Naive thymus-derived CD4-positive, alpha-beta T cell (primary cell): Measurements from ENCODE around the gene ZFYVE9. TPM values are rescaled to one million over a fixed set of nuclear protein-coding genes. Genes with fewer than 3 reads are reported as not detected.
"Not testable (repeated sequence)": the region's sequence is repeated elsewhere in the genome, so short reads cannot be mapped to it uniquely, and the experiment has no call there.

Experiments
- ATAC-seq: fragments of 150-1000 bp; cut with Tn5 transposase; 2 replicates; pipeline ENCODE4 v1.10.0; 2021; ENCODE audit warnings: mild to moderate bottlenecking, moderate library complexity
- CTCF ChIA-PET: fragments of 350-600 bp; sonication (Branson Sonifier 250); formaldehyde crosslinking; loops from one replicate; lab custom pipeline; 2021; ENCODE audit warnings: antibody characterized with exemption; lab: Charles Lee
- POLR2A ChIA-PET: fragments of 350-600 bp; sonication (Branson Sonifier 250); formaldehyde crosslinking; loops from one replicate; lab custom pipeline; 2021; ENCODE audit warnings: antibody characterized with exemption, inconsistent platforms; lab: Charles Lee
- DNase-seq, 9 donors: peaks; one replicate each; pipeline versions ENCODE4 v3.0.0 to v3.0.0-alpha.2; 2020 to 2022; ENCODE audit warnings: mixed read lengths in 1 of 9
- H3K27ac ChIP-seq: one replicate; pipeline ENCODE4 v1.7.0; 2013; ENCODE audit warnings: mild to moderate bottlenecking, low read depth, low read length, moderate library complexity
- H3K27me3 ChIP-seq, 2 donors: one replicate each; pipeline ENCODE4 v1.7.0; 2013; ENCODE audit warnings: low read length in 2 of 2, mild to moderate bottlenecking in 2 of 2, moderate library complexity in 2 of 2; ENCODE audit not compliant: control insufficient read depth in 2 of 2, insufficient read depth in 2 of 2
- H3K36me3 ChIP-seq, 3 experiments: 1 replicate in 2 of 3; 2 replicates in 1 of 3; pipeline ENCODE4 v1.7.0; 2013; ENCODE audit warnings: low read length in 3 of 3, mild to moderate bottlenecking in 3 of 3, moderate library complexity in 1 of 3; ENCODE audit not compliant: insufficient read depth in 3 of 3, control insufficient read depth in 2 of 3
- H3K4me1 ChIP-seq, 2 donors: one replicate each; pipeline ENCODE4 v1.7.0; 2013; ENCODE audit warnings: low read length in 2 of 2, mild to moderate bottlenecking in 2 of 2, moderate library complexity in 1 of 2; ENCODE audit not compliant: control insufficient read depth in 2 of 2, insufficient read depth in 2 of 2
- H3K4me3 ChIP-seq: 2 replicates; pipeline ENCODE4 v1.7.0; 2013; ENCODE audit warnings: mild to moderate bottlenecking, low read length
- H3K9me3 ChIP-seq, 3 experiments: 1 replicate in 2 of 3; 2 replicates in 1 of 3; pipeline ENCODE4 v1.7.0; 2013; ENCODE audit warnings: low read length in 3 of 3; ENCODE audit not compliant: control insufficient read depth in 2 of 3
- H3K27ac Mint-ChIP-seq, 9 donors: one replicate each; pipeline ENCODE4 v1.8.0; 2020 to 2022; ENCODE audit warnings: mixed read lengths in 9 of 9, mild to moderate bottlenecking in 8 of 9, moderate library complexity in 5 of 9, inconsistent platforms in 2 of 9
- H3K27me3 Mint-ChIP-seq, 5 donors: one replicate each; pipeline ENCODE4 v1.8.0; 2021 to 2022; ENCODE audit warnings: mixed read lengths in 5 of 5, mild to moderate bottlenecking in 1 of 5
- H3K36me3 Mint-ChIP-seq, 5 donors: one replicate each; pipeline ENCODE4 v1.8.0; 2020 to 2022; ENCODE audit warnings: mixed read lengths in 5 of 5, mild to moderate bottlenecking in 3 of 5, inconsistent platforms in 1 of 5
- H3K4me1 Mint-ChIP-seq, 7 donors: one replicate each; pipeline ENCODE4 v1.8.0; 2020 to 2022; ENCODE audit warnings: mixed read lengths in 7 of 7, mild to moderate bottlenecking in 3 of 7, inconsistent platforms in 1 of 7
- H3K4me3 Mint-ChIP-seq, 10 donors: one replicate each; pipeline ENCODE4 v1.8.0; 2020 to 2022; ENCODE audit warnings: mild to moderate bottlenecking in 10 of 10, mixed read lengths in 10 of 10, moderate library complexity in 6 of 10, inconsistent platforms in 2 of 10
- H3K9me3 Mint-ChIP-seq, 11 donors: one replicate each; pipeline ENCODE4 v1.8.0; 2020 to 2022; ENCODE audit warnings: mixed read lengths in 11 of 11, mild to moderate bottlenecking in 4 of 11, inconsistent platforms in 1 of 11, moderate library complexity in 1 of 11
- intact Hi-C, 2 donors: fragments of 100-400 bp; cut with micrococcal nuclease; formaldehyde crosslinking; loops; one replicate each; pipeline ENCODE4 v1.15.1; 2023
- polyA plus RNA-seq, 2 donors: library from polyadenylated mRNA; unstranded; fragments of 300-500 nt; fragmentation: Illumina TruSeq; gene quantifications; one replicate each; pipeline ENCODE4 v1.2.3, GENCODE V29; 2021
- total RNA-seq, 6 experiments: library from RNA in 5 of 6; stranded (reverse) in 5 of 6; gene quantifications; 1 replicate in 5 of 6; 2 replicates in 1 of 6; pipeline ENCODE4 v1.2.3 and lab custom pipeline; 2021 to 2026

ZFYVE9 gene
- total and polyA plus RNA-seq, 7 experiments from 2014 or later, result 1.8 to 13.9 (median 5.0) TPM

DNA sequence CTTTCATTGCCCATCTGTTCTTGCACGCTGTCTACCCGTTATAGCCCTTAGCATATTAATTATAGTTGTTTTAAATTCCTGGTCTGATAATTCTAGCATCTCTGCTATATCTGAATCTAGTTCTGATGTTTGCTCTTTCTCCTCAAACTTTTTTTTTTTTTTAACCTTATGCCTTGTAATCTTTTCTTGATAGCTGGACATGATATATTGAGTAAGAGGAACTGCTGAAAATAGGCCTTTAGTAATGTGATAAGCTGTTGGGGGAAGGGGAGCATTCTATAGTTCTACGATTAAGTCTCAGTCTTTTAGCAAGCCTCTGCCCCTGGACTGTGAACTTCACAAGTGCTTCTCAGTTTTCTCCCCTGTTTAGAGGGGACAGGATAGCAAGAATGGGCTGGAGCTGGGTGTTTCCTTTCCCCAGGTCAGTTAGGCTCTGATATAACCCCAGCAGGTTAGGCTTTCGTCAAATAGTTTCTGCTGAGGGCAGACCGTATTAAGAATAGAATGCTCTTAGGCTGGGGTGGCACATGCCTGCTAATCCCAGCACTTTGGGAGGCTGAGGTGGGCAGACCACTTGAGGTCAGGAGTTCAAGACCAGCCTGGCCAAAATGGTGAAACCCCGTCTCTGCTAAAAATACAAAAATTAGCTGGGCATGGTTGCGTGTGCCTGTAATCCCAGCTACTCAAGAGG is 62.2 kb downstream of the ZFYVE9 start:
- peaks cover 0 to 26% (median 10%) of the 10 kb centered on the region in 5 donors for H3K36me3 Mint-ChIP-seq
- Histone ChIP-seq H3K4me1 (no peaks in the 10 kb centered on the region), H3K27me3 (no peaks in the 10 kb centered on the region), H3K36me3 (no peaks in the 10 kb centered on the region), H3K4me3 (no peak overlapping the region), H3K9me3 (no peaks in the 10 kb centered on the region), H3K27ac (no peak overlapping the region)
- ATAC-seq, result no peak
- no peak overlapping the region for H3K4me3 Mint-ChIP-seq
- POLR2A ChIA-PET, result no interaction called here
- peaks cover 0 to 19% (median 11%) of the 10 kb centered on the region in 7 donors for H3K4me1 Mint-ChIP-seq
- peaks cover 0 to 5% (median 0%) of the 10 kb centered on the region in 5 donors for H3K27me3 Mint-ChIP-seq
- CTCF ChIA-PET, result interaction anchor here (0.7 kb wide), 2 partner anchors 12 to 1343 kb away, joined by 3 to 4 read pairs; no protein-coding TSS in a partner anchor
- H3K9me3 Mint-ChIP-seq, result peaks cover 0 to 24% (median 10%) of the 10 kb centered on the region in 11 donors
- no peak overlapping the region for H3K27ac Mint-ChIP-seq
- DNase-seq, result no peak
- intact Hi-C loops, result no loop called here

GRCh38 chr1:52204696-52205095 is 62.8 kb downstream of the ZFYVE9 start:
- H3K4me3 Mint-ChIP-seq, result no peak overlapping the region
- POLR2A ChIA-PET, result no interaction called here
- intact Hi-C loops, result no loop called here

GRCh38 chr1:52206686-52207085 is 64.8 kb downstream of the ZFYVE9 start:
- H3K4me1 ChIP-seq, intact Hi-C loops, H3K4me3 ChIP-seq, H3K27me3 ChIP-seq, H3K27ac Mint-ChIP-seq, H3K9me3 ChIP-seq, H3K27ac ChIP-seq, POLR2A ChIA-PET, H3K27me3 Mint-ChIP-seq, ATAC-seq, DNase-seq, H3K36me3 ChIP-seq, CTCF ChIA-PET, H3K9me3 Mint-ChIP-seq, H3K4me3 Mint-ChIP-seq: not testable (repeated sequence)
- Mint-ChIP-seq H3K4me1 (peaks cover 0 to 26% (median 11%) of the 10 kb centered on the region in 7 donors), H3K36me3 (peaks cover 0 to 23% (median 5%) of the 10 kb centered on the region in 5 donors)

More at GRCh38 chr1:52204696-52205095, 62.8 kb downstream of the ZFYVE9 start:
- Mint-ChIP-seq H3K36me3 (peaks cover 0 to 27% (median 8%) of the 10 kb centered on the region in 5 donors), H3K27ac (no peak overlapping the region), H3K9me3 (peaks cover 0 to 17% (median 8%) of the 10 kb centered on the region in 11 donors), H3K27me3 (peaks cover 0 to 5% (median 0%) of the 10 kb centered on the region in 5 donors), H3K4me1 (peaks cover 0 to 25% (median 11%) of the 10 kb centered on the region in 7 donors)
- no peak for DNase-seq
- Histone ChIP-seq H3K9me3 (no peaks in the 10 kb centered on the region), H3K36me3 (no peaks in the 10 kb centered on the region), H3K4me1 (no peaks in the 10 kb centered on the region), H3K4me3 (no peak overlapping the region), H3K27me3 (no peaks in the 10 kb centered on the region), H3K27ac (no peak overlapping the region)
- CTCF ChIA-PET, result interaction anchor here (0.6 to 0.7 kb wide), 4 partner anchors 11 to 1343 kb away, joined by 3 to 5 read pairs (median 4); no protein-coding TSS in a partner anchor
- ATAC-seq, result no peak

- POLR2A ChIA-PET, result no interaction called here
- no peak overlapping the region for H3K27ac Mint-ChIP-seq
- H3K4me3 Mint-ChIP-seq, result no peak overlapping the region
- peaks cover 0 to 33% (median 13%) of the 10 kb centered on the region in 5 donors for H3K36me3 Mint-ChIP-seq
- ATAC-seq (no peak), DNase-seq (no peak)
- intact Hi-C loops, result no loop called here
- Histone ChIP-seq H3K27me3 (no peaks in the 10 kb centered on the region), H3K36me3 (no peaks in the 10 kb centered on the region), H3K4me3 (no peak overlapping the region), H3K9me3 (no peaks in the 10 kb centered on the region), H3K4me1 (no peaks in the 10 kb centered on the region), H3K27ac (no peak overlapping the region)
- H3K4me1 Mint-ChIP-seq, result peaks cover 0 to 19% (median 4%) of the 10 kb centered on the region in 7 donors
- CTCF ChIA-PET, result no interaction called here
- H3K27me3 Mint-ChIP-seq, result no peaks in the 10 kb centered on the region
- peaks cover 0 to 12% (median 2%) of the 10 kb centered on the region in 11 donors for H3K9me3 Mint-ChIP-seq
Measured at GRCh38 chr1:52209429-52209828, 67.5 kb downstream of the ZFYVE9 start.

GRCh38 chr1:52210044-52210443 is 68.2 kb downstream of the ZFYVE9 start:
- ChIA-PET POLR2A (no interaction called here), CTCF (no interaction called here)
- Mint-ChIP-seq H3K4me1 (peaks cover 0 to 19% (median under 1%) of the 10 kb centered on the region in 7 donors), H3K36me3 (peaks cover 0 to 33% (median 13%) of the 10 kb centered on the region in 5 donors), H3K27ac (no peak overlapping the region), H3K27me3 (no peaks in the 10 kb centered on the region), H3K9me3 (peaks cover 0 to 16% (median 2%) of the 10 kb centered on the region in 11 donors), H3K4me3 (no peak overlapping the region)
- no peak for DNase-seq
- no peaks in the 10 kb centered on the region for H3K9me3 ChIP-seq
- no peak overlapping the region for H3K27ac ChIP-seq
- no peaks in the 10 kb centered on the region for H3K36me3 ChIP-seq
- intact Hi-C loops, result no loop called here
- H3K4me3 ChIP-seq, result no peak overlapping the region
- ATAC-seq, result no peak
- H3K27me3 ChIP-seq, result no peaks in the 10 kb centered on the region
- no peaks in the 10 kb centered on the region for H3K4me1 ChIP-seq

- Histone ChIP-seq H3K36me3 (peaks cover 0 to 11% (median 0%) of the 10 kb centered on the region in 3 experiments), H3K4me1 (no peaks in the 10 kb centered on the region), H3K27me3 (no peaks in the 10 kb centered on the region), H3K4me3 (no peak overlapping the region), H3K27ac (no peak overlapping the region), H3K9me3 (peaks cover 6 to 23% (median 6%) of the 10 kb centered on the region in 3 experiments)
- peaks cover 0 to 4% (median 0%) of the 10 kb centered on the region in 5 donors for H3K27me3 Mint-ChIP-seq
- peaks cover 10 to 69% (median 51%) of the 10 kb centered on the region in 5 donors for H3K36me3 Mint-ChIP-seq
- DNase-seq (no peak), ATAC-seq (no peak)
- no peak overlapping the region for H3K4me3 Mint-ChIP-seq
- H3K9me3 Mint-ChIP-seq, result peaks cover 3 to 85% (median 32%) of the 10 kb centered on the region in 11 donors
- CTCF ChIA-PET, result no interaction called here
- POLR2A ChIA-PET, result no interaction called here
- intact Hi-C loops, result no loop called here
- no peak overlapping the region for H3K27ac Mint-ChIP-seq
- no peaks in the 10 kb centered on the region for H3K4me1 Mint-ChIP-seq
Measured at GRCh38 chr1:52216907-52217458, 75.1 kb downstream of the ZFYVE9 start.
